Measurements from ENCODE around the gene TENM4.
"Not testable (repeated sequence)": the region's sequence is repeated elsewhere in the genome, so short reads cannot be mapped to it uniquely, and the experiment has no call there.

TENM4 gene

GRCh38 chr11:78907636-78908035, 533.2 kb downstream of the TENM4 start:
- no peak for DNase-seq (ENCODE audit: low read depth, low spot score)

DNA sequence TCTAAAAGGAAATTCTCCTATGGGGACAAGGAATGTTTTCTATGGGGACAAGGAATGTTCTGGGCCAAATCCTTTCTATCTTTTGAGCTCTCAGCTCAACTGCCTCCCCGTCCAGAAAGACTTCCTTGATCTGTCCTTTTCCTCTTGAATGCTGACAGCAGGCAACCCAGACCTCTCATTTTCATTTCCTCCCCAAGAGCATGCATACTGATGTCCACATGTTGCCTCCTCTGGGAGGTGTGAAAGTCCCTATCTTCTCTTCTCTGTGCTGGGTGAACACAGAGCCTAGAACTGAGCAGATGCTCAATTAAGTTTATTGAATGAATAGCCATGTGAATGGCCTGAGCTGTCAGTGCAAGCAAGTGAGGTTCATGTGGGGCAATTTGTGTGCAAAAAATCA, 534.3 kb downstream of the TENM4 start:
- no peak for DNase-seq (ENCODE audit: low read depth, low spot score)

- no peak for DNase-seq (ENCODE audit: low read depth, low spot score)
Measured at GRCh38 chr11:78905756-78906155, 535.1 kb downstream of the TENM4 start.

GRCh38 chr11:78902771-78903507, 537.9 kb downstream of the TENM4 start:
- peak; percentile 44 for DNase-seq (ENCODE audit: low read depth, low spot score)

DNA sequence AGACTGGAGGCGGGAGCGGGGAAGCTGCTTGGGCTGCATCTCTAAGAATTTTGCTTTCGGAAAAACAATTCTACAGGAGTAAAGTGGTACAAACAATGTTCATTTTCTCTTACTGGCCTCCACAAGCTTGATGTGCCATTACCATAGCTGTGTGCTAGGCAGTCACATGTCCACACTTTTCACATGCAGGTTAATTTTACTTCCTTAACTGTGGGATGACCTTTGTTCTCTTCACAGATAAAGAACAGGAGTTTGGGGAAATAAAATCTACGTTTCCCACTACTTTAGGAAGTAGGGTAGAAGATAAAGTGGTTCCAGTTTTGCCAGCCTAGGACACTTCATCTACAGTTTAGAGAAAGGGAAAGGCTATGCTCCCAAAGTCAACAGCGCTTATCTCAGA, 539.0 kb downstream of the TENM4 start:
- DNase-seq (ENCODE audit: low read depth, low spot score), result no peak

DNA sequence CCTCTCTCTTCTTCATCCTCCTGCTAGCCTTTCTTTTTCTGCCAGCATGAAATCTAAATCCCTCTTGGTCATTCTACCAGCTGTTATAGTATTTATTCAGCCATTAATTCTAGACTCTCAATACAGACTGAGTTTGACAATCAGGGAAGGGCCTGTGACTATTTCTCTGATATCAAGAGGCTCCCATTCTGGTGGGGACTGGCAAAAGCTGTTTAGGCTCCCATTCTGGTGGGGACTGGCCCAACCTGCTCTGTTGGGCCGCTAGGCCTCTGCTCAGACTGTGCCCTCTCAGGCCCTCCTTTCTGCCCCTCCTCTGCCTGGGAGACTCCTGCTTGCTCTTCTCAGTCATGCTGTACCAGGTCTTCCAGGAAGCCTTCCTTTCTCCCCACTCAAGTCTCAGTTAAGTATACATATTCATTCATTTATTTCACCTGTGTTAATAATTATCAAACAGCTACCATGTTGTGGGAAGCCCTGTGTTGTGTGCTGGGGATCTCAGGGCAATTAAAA, 542.5 kb downstream of the TENM4 start:
- no peak for DNase-seq (ENCODE audit: low read depth, low spot score)

DNA sequence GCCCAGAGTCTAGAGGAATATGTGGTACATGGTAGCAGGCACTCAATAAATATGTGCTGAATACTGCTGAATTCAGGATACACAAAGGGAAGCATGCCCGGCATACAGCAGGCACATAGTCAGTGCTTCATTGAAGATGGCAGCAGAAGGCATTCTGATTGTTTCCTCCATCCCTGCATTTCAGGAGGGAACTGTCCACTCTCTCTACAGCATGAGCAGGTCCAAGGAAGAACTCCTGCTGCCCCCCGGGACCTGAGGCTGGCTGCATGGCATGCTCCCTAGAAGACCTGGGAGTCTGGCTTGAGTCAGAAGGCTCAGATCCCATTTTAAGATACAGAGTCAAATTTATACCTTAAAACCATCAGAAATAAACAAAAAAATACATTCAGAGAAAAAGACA, 546.8 kb downstream of the TENM4 start:
- DNase-seq (ENCODE audit: low read depth, low spot score), result no peak

GRCh38 chr11:78889698-78890097, 551.1 kb downstream of the TENM4 start:
- no peak for DNase-seq (ENCODE audit: low read depth, low spot score)

- no peak for DNase-seq (ENCODE audit: low read depth, low spot score)
Measured at GRCh38 chr11:78886616-78887015, 554.2 kb downstream of the TENM4 start.

- no peak for DNase-seq (ENCODE audit: low read depth, low spot score)
Measured at GRCh38 chr11:78884761-78885160, 556.1 kb downstream of the TENM4 start.

GRCh38 chr11:78883506-78883905, 557.3 kb downstream of the TENM4 start:
- DNase-seq (ENCODE audit: low read depth, low spot score), result no peak

DNA sequence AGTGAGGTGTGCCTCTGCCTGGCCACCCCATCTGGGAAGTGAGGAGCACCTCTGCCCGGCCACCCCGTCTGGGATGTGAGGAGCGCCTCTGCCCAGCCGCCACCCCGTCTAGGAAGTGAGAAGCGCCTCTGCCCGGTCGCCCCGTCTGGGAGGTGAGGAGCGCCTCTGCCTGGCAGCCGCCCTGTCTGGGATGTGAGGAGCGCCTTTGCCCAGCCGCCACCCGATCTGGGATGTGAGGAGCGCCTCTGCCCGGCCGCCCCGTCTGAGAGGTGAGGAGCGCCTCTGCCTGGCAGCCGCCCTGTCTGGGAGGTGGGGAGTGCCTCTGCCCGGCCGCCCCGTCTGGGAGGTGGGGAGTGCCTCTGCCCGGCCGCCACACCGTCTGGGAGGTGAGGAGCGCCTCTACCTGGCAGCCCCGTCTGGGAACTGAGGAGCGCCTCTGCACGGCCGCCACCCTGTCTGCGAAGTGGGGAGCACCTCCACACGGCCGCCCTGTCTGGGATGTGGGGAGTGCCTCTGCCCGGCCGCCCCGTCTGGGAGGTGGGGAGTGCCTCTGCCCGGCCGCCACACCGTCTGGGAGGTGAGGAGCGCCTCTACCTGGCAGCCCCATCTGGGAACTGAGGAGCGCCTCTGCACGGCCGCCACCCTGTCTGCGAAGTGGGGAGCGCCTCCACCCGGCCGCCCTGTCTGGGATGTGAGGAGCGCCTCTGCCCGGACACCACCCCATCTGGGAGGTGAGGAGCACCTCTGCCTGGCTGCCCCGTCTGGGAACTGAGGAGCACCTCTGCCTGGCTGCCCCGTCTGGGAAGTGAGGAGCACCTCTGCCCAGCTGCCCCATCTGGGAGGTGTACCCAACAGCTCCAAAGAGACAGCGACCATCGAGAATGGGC, 561.5 kb downstream of the TENM4 start:
- not testable (repeated sequence) for DNase-seq (ENCODE audit: low read depth, low spot score)

DNA sequence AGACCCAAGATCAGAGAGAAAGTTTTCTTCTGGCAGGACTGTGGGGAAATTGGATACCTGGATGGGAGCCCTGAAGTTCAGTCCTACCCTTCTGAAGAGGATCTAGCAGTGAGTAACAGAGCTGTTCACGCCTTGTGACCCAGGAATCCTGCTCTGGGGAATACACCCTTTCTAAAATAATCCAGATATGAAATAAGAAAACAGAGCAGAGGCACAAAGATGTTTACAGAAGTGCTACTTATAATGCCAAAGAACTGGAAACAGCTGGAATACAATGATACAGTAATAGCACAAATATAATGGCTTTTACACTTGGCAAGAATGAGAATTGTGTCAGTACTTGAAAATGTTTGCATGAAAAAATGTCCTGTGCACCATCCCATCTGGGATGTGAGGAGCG, 562.2 kb downstream of the TENM4 start:
- no peak for DNase-seq (ENCODE audit: low read depth, low spot score)

- no peak for DNase-seq (ENCODE audit: low read depth, low spot score)
Measured at GRCh38 chr11:78876676-78877075, 564.2 kb downstream of the TENM4 start.

DNA sequence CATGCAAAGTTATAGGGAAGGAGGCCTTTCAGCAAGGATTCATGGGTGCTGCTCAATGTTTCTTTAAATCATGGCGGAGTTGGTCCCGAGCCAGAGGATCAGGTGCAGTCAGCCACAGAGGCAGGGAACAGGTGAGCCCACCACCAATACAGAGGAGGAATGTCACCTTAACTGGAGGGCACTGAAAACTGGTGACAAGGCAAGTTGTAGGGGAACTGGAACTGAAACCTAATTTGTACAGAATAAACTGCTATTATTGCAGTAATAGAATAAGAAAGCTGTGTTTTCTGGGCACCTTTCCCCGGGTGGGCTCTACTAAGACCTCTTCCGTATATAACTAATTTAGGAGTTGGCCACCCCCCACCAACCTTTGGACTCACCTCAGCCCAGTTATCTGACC, 570.2 kb downstream of the TENM4 start:
- DNase-seq (ENCODE audit: low read depth, low spot score), result no peak

DNA sequence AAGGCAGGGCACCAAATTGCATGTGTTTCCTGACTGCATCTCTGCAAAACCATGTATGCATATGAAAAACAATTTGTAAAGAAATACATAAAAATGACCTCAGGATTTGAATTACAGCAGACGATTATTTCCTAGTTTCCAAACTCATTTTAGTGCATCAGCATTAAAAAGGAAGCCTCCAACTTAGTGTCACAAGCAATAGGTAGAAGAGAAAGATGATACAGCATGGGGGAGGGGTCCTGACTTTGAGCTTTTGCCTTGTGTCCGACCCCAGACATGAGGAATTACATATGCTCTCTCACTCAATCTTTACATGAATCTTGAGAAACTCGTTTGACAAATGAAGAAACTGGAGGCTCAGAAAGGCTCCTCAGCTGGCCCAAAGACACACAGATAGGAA, 571.5 kb downstream of the TENM4 start:
- no peak for DNase-seq (ENCODE audit: low read depth, low spot score)

DNA sequence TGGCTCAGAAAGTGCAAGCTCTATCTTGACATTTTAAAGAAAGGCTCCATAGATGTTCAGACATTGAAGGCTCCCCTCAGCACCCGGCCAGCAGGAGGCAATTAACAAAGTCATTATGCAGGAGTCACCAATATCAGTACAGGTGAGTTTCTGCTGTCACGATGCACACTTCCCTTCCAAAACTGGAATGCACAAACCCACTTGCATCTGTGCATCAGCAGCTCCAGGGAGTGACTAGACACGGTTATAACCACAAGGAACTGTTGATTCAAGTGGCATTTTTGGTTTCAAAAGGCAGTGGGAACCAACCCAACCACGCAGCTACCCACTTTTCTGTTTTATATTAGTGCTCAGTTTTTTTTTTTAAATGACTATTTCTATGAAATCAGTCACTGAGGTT, 572.3 kb downstream of the TENM4 start:
- no peak for DNase-seq (ENCODE audit: low read depth, low spot score)

- DNase-seq (ENCODE audit: low read depth, low spot score), result no peak
Measured at GRCh38 chr11:78860720-78861422, 580.0 kb downstream of the TENM4 start.

DNA sequence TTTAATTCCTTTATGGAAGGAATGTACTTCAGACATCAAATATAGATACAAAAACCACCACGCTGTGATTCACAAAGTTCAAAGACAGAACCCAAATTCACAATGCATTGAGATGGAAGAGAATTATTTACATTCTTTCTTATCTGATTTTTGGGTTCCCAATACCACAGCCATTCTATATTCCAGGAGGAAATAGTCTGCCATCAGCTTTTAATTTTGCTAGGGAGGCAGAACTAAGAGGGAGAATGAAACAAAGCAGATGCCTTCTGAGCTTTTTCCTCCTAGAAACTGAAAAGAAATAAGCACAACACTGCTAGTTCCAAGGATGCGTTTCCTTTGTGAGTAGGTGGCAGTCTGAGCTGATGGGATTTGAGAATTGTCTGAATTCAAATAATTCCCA, 583.1 kb downstream of the TENM4 start:
- no peak for DNase-seq (ENCODE audit: low read depth, low spot score)

DNA sequence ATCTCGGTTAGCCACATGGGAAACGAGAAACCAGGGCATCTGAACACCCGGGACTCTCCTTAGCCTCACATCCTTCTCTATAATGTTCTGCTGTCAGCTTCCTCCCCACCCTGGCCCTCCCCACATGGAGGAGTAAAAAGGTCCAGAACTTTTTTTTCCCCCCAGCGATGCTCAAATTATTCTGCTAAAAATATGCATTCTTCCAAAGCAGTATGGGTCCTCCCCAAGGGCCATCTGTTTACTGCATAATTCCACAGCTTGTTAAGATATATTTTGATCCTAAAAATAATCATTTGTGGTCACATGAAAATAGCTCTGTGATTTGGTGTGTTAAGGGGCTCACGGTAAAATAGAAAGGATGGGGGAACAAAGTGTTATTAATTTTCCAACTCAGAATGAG, 584.6 kb downstream of the TENM4 start:
- DNase-seq (ENCODE audit: low read depth, low spot score), result no peak

- no peak for DNase-seq (ENCODE audit: low read depth, low spot score)
Measured at GRCh38 chr11:78855116-78855515, 585.7 kb downstream of the TENM4 start.

- DNase-seq (ENCODE audit: low read depth, low spot score), result no peak
Measured at GRCh38 chr11:78853521-78853920, 587.3 kb downstream of the TENM4 start.
